ENCODE measurements around the gene PGM5.

GRCh38 chr9:68523367-68523936, 167.0 kb downstream of the PGM5 start:
- TF ChIP-seq CTCF (IDR thresholded peaks at IDR 0.05), result no peak
- TF ChIP-seq POLR2A (IDR thresholded peaks at IDR 0.05), result no peak
